AG20443 (cell line): Measurements from ENCODE around the gene OR2Z1.

Experiments used
- DNase-seq: peaks from one replicate; pipeline ENCODE4 v3.0.0; 2012; ENCODE audit warnings: low spot score, mixed read lengths

OR2Z1 gene, protein sequence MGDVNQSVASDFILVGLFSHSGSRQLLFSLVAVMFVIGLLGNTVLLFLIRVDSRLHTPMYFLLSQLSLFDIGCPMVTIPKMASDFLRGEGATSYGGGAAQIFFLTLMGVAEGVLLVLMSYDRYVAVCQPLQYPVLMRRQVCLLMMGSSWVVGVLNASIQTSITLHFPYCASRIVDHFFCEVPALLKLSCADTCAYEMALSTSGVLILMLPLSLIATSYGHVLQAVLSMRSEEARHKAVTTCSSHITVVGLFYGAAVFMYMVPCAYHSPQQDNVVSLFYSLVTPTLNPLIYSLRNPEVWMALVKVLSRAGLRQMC

DNA sequence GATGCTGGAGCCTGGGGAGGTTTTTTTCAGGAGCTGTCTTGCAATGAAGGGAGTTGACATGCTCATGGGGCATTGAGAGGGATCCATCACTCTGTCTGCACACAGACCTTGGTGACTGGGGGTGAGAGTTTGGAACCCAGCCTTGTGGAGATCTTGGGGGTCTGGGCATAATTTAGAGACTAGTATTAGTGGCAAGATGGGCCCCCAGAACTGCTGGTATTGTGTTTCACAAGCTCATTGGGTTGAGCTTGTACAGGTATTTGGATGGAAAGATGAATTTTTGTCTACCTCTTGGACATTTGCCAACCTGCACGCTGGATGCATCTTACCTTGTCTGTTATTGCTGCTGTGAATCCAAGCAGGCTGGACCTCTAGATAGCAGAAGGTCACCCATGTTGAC lies at the start of gene OR2Z1:
Gene OR2Z1, plus strand, starts transcription at position 301 of the 400 bp plus-strand sequence. CDS start 9,395 bp downstream, outside the sequence.
- no peak for DNase-seq

DNA sequence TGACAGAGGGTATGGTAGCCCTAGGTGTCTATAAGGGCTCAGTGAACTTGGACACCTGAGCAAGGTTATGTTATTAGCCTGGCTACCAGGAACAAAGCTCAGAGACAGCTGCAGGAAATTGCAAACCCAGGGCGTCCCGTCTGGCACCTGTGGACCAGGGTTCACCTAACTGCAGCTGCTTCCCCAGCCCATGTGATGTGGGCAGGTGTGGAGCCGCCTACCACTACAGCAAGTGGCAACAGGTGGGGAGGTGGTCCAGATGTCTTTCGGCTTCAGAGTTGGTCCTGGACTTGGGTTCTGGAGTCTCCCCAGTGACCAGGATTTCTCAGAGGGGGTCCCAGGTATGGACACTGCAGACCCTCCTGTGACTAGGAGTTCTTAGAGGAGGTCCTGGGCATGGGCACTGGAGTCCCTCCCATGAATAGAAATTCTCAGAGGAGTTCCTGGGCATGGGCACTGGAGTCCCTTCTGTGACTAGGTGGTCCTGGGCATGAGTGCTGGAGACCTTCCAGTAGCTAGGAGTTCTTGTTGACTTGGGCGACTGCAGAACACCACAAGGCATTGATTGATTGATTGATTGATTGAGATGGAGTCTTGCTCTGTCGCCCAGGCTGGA lies 48.0 kb upstream of the OR2Z1 start:
- no peak for DNase-seq

DNA sequence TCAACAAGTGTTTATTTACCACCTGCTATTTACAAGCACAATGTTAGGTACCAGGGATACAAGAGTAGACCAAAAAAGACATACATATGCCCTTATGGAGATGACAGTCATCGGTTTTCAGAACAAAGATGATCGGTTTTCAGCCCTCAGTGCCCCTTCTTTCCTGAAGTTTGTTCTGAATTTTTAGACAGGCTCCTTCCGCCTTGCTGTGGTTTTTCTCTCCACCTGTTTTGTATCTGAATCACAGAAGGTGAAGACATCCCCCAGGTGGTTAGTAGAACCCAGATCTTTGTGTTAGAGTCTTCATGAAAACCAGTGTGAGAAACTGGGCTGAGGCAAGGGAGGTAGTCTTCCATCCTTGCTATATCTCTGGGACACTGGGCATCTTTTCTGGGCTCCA lies 46.4 kb upstream of the OR2Z1 start:
- no peak for DNase-seq

DNA sequence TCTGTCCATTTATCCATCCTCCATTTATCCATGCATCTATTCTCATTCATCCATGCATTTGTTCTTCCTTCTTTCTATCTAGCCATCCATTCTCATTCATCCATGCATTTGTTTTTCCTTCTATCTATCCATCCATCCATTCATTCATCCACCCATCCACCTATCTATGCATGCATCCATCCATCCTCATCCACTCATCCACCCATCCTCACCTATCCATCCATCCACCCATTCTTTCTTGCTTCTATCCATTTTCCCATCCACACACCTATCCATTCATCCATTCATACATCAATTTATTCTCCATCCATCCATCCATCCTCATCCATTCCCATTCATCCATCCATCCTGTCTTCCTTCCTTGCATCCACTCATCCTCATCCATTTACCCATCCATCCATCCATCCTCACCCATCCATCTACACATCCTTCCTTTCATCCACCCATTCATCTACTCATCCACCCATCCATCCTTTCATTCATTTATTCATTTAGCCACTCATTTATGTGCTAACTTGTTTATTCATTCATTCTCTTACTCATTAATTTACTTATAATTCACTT lies 43.1 kb upstream of the OR2Z1 start:
- DNase-seq: no peak

DNA sequence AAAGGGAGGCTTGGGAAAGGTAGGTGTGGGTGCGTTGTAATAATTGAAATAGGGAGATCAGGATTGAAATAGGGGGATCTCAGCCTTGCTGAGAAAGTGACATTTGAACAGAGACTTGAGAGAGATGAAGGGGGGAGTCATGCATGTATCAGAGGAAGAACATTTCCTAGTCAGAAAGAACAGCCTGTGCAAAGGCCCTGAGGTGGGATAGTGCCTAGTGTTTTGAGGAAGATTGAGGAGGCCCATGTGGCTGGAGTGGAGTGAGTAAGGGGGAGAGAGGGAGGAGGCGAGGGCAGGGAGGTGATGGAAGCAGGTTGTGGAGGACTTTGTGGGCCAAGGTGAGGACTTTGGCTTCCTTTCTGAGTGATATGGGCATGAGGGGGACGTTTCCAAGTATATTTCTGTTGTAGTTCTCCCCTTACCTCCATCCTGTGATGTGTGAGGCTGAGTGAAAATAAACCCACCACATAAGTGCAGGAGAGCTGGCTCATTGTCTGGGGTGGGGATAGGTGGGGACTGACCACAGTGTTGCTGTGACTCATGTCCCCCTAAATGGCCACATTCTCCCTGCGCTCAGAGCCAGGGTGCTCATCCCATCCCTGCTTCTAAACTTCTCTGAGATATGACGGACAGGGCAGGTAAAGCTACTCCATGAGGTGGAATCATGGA lies 40.6 kb upstream of the OR2Z1 start:
- no peak for DNase-seq

DNA sequence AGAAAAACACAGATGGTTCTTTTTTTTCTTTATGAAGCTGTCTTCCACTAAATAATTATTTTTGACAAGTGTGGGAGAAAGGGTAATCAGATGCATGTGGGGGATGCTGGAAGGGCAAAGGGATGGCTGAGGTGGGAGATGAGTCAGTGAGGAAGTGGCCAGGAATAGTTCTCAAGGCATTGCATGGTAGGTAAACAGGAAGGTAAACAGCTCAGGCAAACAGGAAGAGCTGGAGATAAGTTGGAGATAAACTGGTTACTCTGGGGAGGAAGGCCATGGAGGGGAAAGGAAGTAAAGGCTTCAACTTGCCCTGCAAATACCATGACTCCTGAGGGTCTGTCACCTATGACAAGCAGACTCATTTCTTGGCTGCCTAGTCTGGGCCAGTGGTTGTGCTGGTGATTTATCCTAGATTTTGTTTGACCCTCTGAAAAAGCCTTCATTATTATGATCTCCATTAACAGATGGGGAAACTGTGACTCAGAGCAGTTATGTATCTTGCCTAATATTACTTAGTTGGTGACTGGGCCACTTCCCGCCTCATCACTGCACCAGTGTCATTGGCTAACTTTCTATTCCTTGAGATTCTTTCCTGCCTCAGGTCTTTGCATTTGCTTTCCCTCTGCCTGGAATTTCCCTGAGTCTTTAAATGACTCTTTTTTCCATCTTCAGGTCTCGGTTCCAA lies 39.9 kb upstream of the OR2Z1 start:
- DNase-seq: no peak

DNA sequence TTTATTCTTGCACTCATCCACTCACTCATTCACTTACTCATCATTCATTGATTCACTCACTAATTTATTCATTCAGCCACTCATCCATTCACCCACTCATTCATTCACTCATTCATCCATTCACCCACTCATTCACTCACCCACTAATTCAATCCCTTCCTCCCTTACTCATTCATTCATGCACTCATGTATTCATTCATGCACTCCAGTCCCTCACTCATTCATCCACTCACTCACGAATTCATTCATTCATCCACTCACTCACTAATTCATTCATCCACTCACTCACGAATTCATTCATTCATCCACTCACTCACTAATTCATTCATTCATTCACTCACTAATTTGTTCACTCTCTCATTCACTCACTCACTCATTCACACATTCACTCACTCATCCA lies 39.0 kb upstream of the OR2Z1 start:
- no peak for DNase-seq

DNA sequence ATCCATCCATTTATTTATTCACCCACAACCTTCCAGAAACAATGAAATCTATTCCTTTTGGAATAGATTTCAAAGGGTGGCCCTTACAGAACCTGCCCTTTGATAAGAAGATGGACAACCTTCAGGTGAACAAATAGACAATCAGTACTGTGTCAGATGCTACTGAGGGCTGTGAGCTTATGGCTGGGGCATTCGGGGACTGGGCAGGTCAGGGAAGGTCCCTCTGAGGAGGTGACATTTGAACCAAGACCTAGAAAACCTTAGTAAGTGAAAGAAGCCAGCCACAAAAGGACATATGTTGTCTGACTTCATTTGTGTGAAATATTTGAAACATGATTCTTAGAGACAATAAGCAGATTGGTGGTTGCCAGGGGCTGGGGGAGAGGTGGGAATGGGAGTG lies 38.5 kb upstream of the OR2Z1 start:
- DNase-seq: no peak

DNA sequence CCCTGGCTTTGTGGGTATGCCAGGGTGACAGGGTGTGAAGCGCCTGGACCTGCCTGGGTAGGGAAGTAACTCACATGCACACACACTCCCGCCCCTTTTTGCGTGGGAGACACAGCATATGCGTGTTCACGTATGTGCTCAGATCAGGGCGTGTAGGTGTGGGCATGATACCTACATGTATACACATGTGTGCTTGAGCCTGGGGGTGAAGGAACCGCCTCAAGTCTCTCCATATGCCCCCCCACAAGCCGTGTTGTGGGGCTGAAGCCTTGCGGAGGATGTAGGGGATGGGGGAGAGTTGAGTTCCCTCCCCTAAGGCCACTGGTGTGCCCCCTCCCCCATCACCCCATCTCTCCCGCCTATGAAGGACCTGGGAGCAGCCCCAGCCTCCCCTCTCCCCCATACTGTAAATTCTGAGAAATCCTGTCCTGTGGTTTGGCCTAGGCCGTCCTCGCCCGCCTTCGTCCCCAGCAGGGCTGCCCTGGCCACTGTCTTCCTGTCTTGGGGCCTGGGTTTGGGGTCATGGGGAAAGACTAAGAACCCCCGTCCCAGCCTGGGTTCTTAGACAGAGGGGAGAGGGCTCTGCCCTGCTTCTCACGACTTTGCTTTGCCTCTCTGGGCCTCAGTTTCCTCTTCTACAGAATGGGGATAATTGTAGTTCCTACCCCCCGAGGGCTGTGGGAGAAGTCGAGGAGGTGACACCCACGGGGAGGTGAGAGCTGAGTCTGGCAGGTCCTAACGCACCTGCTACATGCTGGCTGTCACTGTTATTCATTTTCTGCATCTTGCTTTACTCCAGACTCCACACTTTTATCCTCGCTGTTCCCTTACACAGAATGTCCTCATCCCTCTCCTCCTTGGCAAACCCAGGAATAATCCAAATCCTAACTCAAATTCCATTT lies 37.2 kb upstream of the OR2Z1 start:
- DNase-seq: no peak

DNA sequence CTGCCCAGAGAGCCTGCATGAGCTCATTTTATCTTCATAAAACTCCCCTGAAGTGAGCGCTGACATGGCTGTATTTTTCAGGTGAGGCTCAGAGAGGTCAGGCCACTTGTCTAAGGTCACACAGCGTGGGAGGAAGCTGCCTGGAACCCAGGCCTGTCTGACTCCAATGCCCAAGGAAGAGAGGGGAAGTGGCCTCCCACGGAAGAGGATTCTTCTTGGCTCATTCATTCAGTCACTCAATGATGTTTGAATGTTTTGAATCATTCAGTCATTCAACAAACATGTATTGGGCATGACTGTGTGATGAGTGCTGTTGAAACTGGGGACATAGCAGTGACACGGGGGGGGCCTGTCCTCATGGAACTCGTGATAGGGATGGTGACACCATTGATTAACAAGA lies 34.9 kb upstream of the OR2Z1 start:
- DNase-seq: no peak

DNA sequence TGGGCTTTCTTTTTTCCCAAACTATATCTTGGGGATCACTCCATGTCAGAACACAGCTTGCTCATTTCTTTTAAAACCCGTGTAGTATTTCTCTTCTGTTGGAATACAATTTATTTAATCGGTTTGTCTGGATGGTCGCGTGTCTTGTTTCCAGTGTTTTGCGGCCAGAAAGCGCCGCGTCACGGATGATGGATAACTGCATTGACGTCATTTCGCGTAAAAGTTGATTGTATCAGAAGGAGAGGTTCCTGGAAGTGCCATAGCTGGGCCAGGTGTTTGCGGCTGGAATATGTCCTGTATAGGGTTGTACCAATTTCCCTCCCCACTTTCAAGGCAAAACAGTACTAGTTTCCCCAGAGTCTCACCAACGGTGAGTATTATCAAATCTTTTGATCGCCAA lies 32.5 kb upstream of the OR2Z1 start:
- DNase-seq: no peak

DNA sequence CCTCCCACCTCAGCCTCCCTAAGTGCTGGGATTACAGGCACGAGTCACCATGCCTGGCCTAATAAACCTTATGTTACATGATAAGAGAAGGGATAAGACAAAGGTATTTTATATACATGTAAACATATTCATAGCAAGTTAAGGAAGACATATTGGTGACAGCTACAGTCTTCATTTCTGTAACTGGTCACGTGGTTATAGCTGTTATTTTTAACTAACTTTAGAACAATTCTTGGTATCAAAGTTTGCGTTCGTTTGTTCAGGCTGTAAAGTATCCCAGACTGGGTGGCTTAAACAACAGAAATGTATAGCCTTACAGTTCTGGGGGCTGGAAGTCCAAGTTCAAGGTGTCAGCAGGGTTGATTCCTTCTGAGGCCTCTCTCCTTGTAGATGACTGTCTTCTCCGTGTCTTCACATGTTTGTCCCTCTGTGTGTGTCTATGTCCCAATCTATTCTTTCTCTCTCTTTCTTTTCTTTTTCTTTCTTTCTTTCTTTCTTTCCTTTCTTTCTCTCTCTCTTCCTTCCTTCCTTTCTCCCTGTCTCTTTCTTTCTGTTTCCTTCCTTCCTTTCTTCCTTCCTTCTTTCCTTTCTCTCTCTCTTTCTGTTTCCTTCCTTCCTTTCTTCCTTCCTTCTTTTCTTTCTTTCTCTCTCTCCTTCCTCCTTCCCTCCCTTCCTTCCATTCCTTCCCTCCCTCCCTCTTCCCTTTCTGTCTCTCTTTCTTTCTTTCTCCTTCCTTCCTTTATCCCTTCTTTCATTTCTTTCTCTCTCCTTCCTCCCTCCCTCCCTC lies 30.5 kb upstream of the OR2Z1 start:
- DNase-seq: no peak

DNA sequence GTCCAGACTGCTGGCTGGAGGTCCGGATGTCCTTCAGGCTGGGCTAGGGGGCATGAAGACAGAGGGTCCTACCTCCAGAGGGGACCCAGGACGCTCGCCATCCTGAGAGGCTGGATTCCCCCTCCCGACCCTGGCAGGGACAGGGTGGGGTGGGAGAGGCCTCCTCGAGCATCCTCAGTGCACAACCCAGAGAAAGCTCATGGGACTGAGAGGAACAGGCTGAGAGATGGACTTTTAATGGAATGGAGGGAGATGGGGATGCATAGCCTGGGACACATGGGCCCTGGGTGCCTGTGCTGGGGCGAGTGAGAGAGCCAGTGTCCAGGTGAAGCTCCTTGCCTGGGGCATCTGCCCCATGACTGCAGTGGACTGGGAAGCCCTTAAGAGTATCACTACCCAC lies 25.9 kb upstream of the OR2Z1 start:
- DNase-seq: no peak

DNA sequence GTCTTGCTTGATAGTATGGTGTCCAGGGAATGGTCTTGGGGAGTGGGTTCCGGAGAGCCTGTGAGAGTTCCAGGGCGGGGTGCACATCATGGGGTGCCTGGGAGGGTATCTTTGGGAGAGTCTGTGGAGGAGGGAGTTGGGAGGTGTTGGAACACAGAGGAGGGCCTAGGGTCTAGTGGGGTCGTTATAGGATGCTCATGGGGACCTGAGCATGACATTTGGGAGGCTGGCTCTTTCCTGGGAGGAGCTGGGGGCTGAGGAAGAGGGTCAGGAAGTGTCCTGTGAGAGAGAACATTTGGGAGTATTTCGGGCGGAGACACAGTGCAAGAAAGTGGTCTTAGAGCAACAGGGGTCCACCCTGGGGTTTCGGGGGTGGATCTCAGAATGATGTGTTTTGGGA lies 25.5 kb upstream of the OR2Z1 start:
- no peak for DNase-seq

DNA sequence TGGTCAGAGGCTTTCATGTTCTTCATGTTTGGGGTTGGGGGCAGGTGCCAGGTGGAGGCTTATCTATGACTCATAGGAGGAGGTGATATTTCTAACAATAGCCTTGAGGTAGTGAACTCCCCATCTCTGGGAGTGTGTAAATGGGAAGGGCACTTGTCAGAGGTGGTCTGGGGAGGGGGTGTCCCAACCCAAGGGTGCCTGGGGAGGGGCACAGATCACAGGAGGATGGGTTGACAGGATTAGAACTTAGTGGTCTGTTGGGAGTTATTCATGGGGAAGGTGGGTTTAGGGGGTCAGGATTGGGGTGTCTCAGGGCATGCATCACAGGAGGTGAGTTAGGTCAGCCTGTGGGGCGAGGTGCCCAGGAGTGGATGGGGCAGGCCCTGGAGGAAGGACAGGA lies 24.4 kb upstream of the OR2Z1 start:
- no peak for DNase-seq

DNA sequence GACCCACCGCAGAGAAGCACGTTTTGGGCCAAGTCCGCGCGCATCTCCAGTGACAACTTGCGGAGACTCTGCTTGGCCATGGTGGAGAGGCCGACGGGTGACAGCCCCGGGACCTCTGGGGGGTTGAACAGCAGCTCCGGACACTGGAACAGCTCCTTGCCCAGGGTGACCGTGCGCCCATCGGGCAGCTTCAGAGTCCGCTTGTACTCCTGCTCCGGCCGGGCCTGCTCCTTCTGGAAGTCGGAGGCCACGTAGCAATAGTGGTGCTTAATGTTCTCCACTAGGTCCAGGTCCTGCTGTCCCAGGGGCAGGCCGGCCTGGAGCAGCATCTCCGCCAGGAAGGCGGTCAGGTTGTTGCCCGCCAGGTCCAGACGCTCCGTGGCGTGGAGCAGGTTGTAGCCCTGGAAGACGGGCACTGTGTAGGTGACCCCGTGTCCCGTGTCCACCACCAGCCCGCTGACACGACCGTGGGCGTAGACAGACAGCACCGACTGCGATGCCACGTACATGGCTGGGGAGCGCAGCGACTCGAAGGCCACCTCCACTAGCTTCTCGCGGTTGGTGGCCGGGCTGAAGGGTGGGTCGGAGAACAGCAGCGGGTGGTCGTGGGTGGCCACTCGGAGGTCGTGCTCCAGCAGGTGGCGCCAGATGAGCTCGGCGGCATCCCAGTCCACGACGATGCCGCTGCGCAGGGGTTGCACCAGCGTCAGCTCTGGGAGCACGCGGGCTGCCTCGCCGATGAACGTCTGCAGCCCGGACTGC lies 23.6 kb upstream of the OR2Z1 start:
- no peak for DNase-seq

DNA sequence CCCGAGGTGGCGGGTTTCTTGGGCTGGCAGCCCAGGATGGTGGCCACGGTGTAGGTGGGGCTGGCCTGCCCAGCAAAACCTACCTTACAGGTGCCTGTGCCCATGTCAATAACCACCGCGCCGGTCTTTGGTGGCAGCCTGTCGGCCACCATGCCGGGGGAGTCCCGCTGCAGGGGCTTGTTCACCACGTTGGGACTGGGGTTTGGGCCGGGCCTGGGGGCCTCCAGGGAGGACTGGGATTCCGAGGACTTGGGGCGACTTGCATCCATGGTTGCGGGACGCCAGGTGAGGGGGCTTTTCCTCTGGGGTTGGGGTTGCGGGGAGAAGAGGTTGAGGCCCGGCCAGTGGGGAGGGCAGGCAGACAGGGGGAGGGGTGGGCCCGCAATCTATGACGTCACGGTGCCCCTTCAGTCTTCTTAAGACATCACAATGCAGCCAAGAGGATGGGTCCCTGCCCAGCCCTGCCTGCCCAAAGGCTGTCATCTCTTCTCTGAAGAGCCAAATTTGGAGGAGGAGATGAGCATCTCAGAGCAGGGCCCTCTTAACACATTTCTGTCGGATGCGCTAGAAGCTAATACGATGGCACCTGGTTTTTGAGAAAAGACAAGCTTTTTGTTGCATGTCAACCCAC lies 22.9 kb upstream of the OR2Z1 start, which contains the start of gene ACTL9:
Gene ACTL9, minus strand, starts transcription at position 363 of the 631 bp plus-strand sequence. Its CDS starts 94 bp downstream, at position 269.
- no peak for DNase-seq

DNA sequence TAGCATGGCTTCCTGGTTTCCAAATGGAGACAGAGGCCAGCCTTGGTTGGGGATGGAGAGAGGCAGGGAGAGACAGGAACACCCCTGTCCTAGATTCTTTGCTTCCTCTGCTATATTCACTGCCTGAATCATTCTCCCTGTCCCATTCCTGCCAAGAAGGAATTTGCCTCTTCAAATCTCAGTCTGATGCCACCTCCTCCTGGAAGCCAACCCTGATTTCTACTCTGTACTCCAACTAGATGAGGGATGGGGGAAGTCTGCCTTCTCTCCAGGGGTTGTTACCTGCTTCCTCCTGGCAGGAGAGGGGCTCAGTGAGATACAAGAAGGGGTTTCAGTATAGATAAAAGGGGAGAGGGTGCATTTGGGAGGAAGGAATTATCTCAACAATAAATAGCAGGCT lies 21.5 kb upstream of the OR2Z1 start:
- no peak for DNase-seq

DNA sequence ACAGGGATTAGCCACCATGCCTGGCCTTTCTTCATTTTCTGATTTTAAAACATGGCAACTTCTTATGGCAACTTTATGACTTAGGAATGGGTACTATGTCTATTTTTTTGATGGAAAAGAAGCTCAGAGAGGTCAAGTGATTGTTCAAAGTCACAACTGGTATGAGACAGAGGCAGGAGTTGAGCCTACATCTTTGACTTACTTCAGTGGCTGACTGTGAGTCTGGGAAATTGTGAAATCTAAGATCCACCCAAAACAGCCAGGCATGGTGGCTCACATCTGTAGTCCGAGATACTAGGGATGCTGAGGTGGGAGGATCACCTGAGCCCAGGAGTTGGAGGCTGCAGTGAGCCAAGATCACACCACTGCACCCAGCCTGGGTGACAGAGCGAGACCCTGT lies 20.5 kb upstream of the OR2Z1 start:
- DNase-seq: no peak
